HEK293 (cell line): Measurements from ENCODE around the gene CHN2.
A peak's percentile ranks its signal among the peaks of the same experiment; 100 is the strongest.

Source experiments
- CTCF ChIA-PET: fragments of 350-600 bp; formaldehyde crosslinking; extraction: SDS; loops from one replicate; lab custom pipeline; 2021; ENCODE audit warnings: antibody characterized with exemption; lab: Yijun Ruan, JAX
- POLR2A ChIA-PET: fragments of 300-600 bp; formaldehyde crosslinking; extraction: SDS; loops from one replicate; lab custom pipeline; 2020; ENCODE audit warnings: antibody characterized with exemption, inconsistent platforms; lab: Yijun Ruan, JAX
- H3K27ac ChIP-seq: fragments of 200-500 bp; sonication (Bioruptor generic); 2 replicates; pipeline ENCODE4 v1.5.1; 2014; ENCODE audit warnings: low read depth, low read length, control low read depth, inconsistent platforms; ENCODE audit errors: extremely low read depth
- H3K36me3 ChIP-seq, 2 experiments: fragments of 200-500 bp in 1 of 2; sonication (Bioruptor generic) in 1 of 2; 1 replicate in 1 of 2; 2 replicates in 1 of 2; pipeline ENCODE4 v1.5.1; 2014 to 2017; ENCODE audit warnings: inconsistent platforms in 2 of 2, low read length in 2 of 2; ENCODE audit not compliant: control insufficient read depth in 2 of 2, insufficient read depth in 1 of 2
- H3K4me1 ChIP-seq: fragments of 200-500 bp; sonication (Bioruptor generic); 2 replicates; pipeline ENCODE4 v1.5.1; 2014; ENCODE audit warnings: mild to moderate bottlenecking, low read length, inconsistent platforms; ENCODE audit not compliant: control insufficient read depth, insufficient read depth
- H3K4me3 ChIP-seq: 2 replicates; pipeline ENCODE4 v1.5.1; 2011; ENCODE audit warnings: low read depth, mild to moderate bottlenecking, control low read depth, low read length, moderate library complexity
- H3K9me3 ChIP-seq: fragments of 200-500 bp; sonication (Bioruptor generic); 2 replicates; pipeline ENCODE4 v1.5.1; 2014; ENCODE audit warnings: low read depth, low read length, inconsistent platforms; ENCODE audit not compliant: control insufficient read depth, insufficient read depth
- GLIS1 ChIP-seq: fragments of 450-650 bp; formaldehyde crosslinking; IDR thresholded peaks from 2 replicates; pipeline ENCODE4 v1.5.1; 2016; ENCODE audit warnings: missing biosample characterization, missing genetic modification characterization
- GLIS2 ChIP-seq: fragments of 450-650 bp; formaldehyde crosslinking; IDR thresholded peaks from 2 replicates; pipeline ENCODE4 v1.5.1; 2016; ENCODE audit warnings: missing biosample characterization, missing genetic modification characterization
- KLF1 ChIP-seq: fragments of 450-650 bp; formaldehyde crosslinking; IDR thresholded peaks from 2 replicates; pipeline ENCODE4 v1.5.1; 2016; ENCODE audit warnings: missing biosample characterization, missing genetic modification characterization
- KLF16 ChIP-seq: fragments of 450-650 bp; formaldehyde crosslinking; IDR thresholded peaks from 2 replicates; pipeline ENCODE4 v1.5.1; 2017; ENCODE audit warnings: missing biosample characterization, missing genetic modification characterization
- OSR2 ChIP-seq: fragments of 450-650 bp; formaldehyde crosslinking; IDR thresholded peaks from 2 replicates; pipeline ENCODE4 v1.5.1; 2016; ENCODE audit warnings: missing biosample characterization, missing genetic modification characterization
- PRDM4 ChIP-seq: fragments of 450-650 bp; formaldehyde crosslinking; IDR thresholded peaks from 2 replicates; pipeline ENCODE4 v1.5.1; 2017; ENCODE audit warnings: missing biosample characterization, missing genetic modification characterization
- PRDM6 ChIP-seq: fragments of 450-650 bp; formaldehyde crosslinking; IDR thresholded peaks from 2 replicates; pipeline ENCODE4 v1.5.1; 2017; ENCODE audit warnings: missing biosample characterization, missing genetic modification characterization
- SCRT2 ChIP-seq: fragments of 450-650 bp; formaldehyde crosslinking; IDR thresholded peaks from 2 replicates; pipeline ENCODE4 v1.5.1; 2016; ENCODE audit warnings: missing biosample characterization, missing genetic modification characterization
- TRIM28 ChIP-seq: IDR thresholded peaks from 2 replicates; pipeline ENCODE4 v1.6.1; 2011; ENCODE audit warnings: low read length, control low read depth, borderline replicate concordance
- ZNF146 ChIP-seq: fragments of 450-650 bp; formaldehyde crosslinking; IDR thresholded peaks from 2 replicates; pipeline ENCODE4 v1.5.1; 2016; ENCODE audit warnings: missing biosample characterization, missing genetic modification characterization
- ZNF174 ChIP-seq: fragments of 450-650 bp; formaldehyde crosslinking; IDR thresholded peaks from 2 replicates; pipeline ENCODE4 v1.5.0; 2017; ENCODE audit warnings: missing biosample characterization, mild to moderate bottlenecking, missing genetic modification characterization
- ZNF175 ChIP-seq: fragments of 450-650 bp; formaldehyde crosslinking; IDR thresholded peaks from 2 replicates; pipeline ENCODE4 v1.5.1; 2016; ENCODE audit warnings: missing biosample characterization, missing genetic modification characterization
- ZNF23 ChIP-seq: fragments of 450-650 bp; formaldehyde crosslinking; IDR thresholded peaks from 2 replicates; pipeline ENCODE4 v1.5.1; 2016; ENCODE audit warnings: missing biosample characterization, missing genetic modification characterization, borderline replicate concordance
- ZNF311 ChIP-seq: fragments of 450-650 bp; formaldehyde crosslinking; IDR thresholded peaks from 2 replicates; pipeline ENCODE4 v1.5.1; 2017; ENCODE audit warnings: missing biosample characterization, missing genetic modification characterization, borderline replicate concordance
- ZNF324 ChIP-seq: fragments of 450-650 bp; formaldehyde crosslinking; IDR thresholded peaks from 2 replicates; pipeline ENCODE4 v1.5.1; 2016; ENCODE audit warnings: missing biosample characterization, missing genetic modification characterization
- ZNF366 ChIP-seq: fragments of 450-650 bp; formaldehyde crosslinking; conservative IDR thresholded peaks from 2 replicates; pipeline ENCODE4 v1.5.1; 2016; ENCODE audit warnings: missing biosample characterization, missing genetic modification characterization
- ZNF394 ChIP-seq: fragments of 450-650 bp; formaldehyde crosslinking; IDR thresholded peaks from 2 replicates; pipeline ENCODE4 v1.5.1; 2016; ENCODE audit warnings: missing biosample characterization, missing genetic modification characterization, mild to moderate bottlenecking, moderate library complexity, borderline replicate concordance
- ZNF549 ChIP-seq: fragments of 450-650 bp; IDR thresholded peaks from 2 replicates; pipeline ENCODE4 v1.5.1; 2018; ENCODE audit warnings: missing biosample characterization, missing genetic modification characterization, mild to moderate bottlenecking, inconsistent platforms, moderate library complexity
- ZNF621 ChIP-seq: fragments of 450-650 bp; formaldehyde crosslinking; IDR thresholded peaks from 2 replicates; pipeline ENCODE4 v1.5.1; 2017; ENCODE audit warnings: missing biosample characterization, missing genetic modification characterization
- ZNF777 ChIP-seq: fragments of 450-650 bp; formaldehyde crosslinking; IDR thresholded peaks from 2 replicates; pipeline ENCODE4 v1.5.1; 2017; ENCODE audit warnings: missing biosample characterization, missing genetic modification characterization, borderline replicate concordance
- ZSCAN16 ChIP-seq: fragments of 450-650 bp; formaldehyde crosslinking; IDR thresholded peaks from 2 replicates; pipeline ENCODE4 v1.5.1; 2016; ENCODE audit warnings: missing biosample characterization, missing genetic modification characterization
- TF ChIP-seq, protein P1 (sequence below): fragments of 450-650 bp; formaldehyde crosslinking; IDR thresholded peaks from 2 replicates; pipeline ENCODE4 v1.5.1; 2016; ENCODE audit warnings: missing biosample characterization, missing genetic modification characterization

The CHN2 gene

DNA sequence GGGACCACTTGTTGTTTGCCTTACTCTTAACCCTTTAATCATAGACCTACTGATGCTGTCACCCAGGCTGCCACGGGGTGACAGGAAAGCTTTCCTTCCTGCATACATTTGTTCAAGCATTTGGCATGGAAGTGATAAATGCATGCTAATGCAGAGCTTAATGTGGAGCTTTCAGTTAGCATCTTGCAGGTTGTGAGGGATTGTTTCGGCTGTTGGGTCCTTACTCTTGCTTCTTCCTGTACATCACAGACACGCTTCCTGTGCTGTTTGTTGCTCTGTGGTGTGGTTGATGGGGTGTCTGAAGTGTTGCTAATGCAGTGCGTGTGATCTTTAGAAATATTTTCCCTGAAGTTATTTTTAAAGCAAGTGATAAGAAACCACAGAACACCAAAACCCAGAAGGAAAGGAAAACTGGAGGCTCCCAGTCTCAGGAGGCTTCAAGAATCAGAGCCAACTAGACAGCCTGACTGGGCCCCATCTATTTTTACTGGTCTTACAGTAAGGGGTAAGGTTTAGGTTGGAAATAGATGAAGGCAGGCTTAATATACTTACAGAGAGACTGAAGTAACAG, 143.1 kb downstream of the CHN2 start:
- no peaks in the 10 kb centered on the region for H3K9me3 ChIP-seq
- no peaks in the 10 kb centered on the region for H3K36me3 ChIP-seq
- H3K4me1 ChIP-seq: peaks cover 9% of the 10 kb centered on the region; the same call in 1 of the 2 replicates
- no peak overlapping the region for H3K27ac ChIP-seq
- TF ChIP-seq ZNF174: no peak
- 0 out of 2 replicates have a peak, but pooled peaks have one; percentile 11 for TF ChIP-seq SCRT2 (tag by site-specific recombination)
- ChIA-PET CTCF (interaction anchor here (1.3 kb wide), 1 partner anchor 41 kb away, joined by 3 read pairs; no protein-coding TSS in a partner anchor), POLR2A (no interaction called here)
- no peak overlapping the region for H3K4me3 ChIP-seq

DNA sequence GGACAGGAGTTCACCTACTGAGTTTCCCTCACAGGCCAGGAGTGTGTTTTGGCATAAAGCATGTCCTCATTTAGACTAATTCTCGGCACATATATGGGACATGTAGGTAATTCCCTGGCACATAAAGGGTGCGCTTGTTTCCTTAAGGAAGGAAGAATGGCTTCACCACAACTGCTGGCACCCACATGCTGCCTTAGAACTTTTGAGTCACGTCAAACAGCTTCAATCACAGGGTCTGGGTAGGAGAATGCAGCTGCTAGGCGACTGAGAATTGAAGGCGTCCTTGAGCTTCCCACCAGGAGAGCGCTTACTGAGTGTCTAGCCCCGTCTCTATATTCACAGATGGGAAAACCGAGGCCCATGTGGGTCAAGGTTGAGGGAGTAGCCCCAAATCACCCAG, 146.1 kb downstream of the CHN2 start:
- no peak overlapping the region for H3K27ac ChIP-seq
- TF ChIP-seq ZNF23 (tag by site-specific recombination) (no peak), ZNF175 (tag by site-specific recombination) (no peak), ZNF146 (tag by site-specific recombination) (no peak), GLIS1 (tag by site-specific recombination) (no peak), ZNF394 (tag by site-specific recombination) (no peak), GLIS2 (no peak), ZSCAN16 (no peak), ZNF311 (no peak), ZNF366 (tag by site-specific recombination) (no peak), ZNF621 (no peak), PRDM6 (tag by site-specific recombination) (no peak), ZNF777 (tag by site-specific recombination) (no peak), KLF1 (tag by site-specific recombination) (no peak), ZNF324 (tag by site-specific recombination) (no peak), OSR2 (tag by site-specific recombination) (no peak), KLF16 (no peak), ZNF549 (no peak), TRIM28 (no peak), PRDM4 (tag by site-specific recombination) (no peak)
- TF ChIP-seq, protein P1, sequence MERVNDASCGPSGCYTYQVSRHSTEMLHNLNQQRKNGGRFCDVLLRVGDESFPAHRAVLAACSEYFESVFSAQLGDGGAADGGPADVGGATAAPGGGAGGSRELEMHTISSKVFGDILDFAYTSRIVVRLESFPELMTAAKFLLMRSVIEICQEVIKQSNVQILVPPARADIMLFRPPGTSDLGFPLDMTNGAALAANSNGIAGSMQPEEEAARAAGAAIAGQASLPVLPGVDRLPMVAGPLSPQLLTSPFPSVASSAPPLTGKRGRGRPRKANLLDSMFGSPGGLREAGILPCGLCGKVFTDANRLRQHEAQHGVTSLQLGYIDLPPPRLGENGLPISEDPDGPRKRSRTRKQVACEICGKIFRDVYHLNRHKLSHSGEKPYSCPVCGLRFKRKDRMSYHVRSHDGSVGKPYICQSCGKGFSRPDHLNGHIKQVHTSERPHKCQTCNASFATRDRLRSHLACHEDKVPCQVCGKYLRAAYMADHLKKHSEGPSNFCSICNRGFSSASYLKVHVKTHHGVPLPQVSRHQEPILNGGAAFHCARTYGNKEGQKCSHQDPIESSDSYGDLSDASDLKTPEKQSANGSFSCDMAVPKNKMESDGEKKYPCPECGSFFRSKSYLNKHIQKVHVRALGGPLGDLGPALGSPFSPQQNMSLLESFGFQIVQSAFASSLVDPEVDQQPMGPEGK (tag by site-specific recombination): no peak
- TF ChIP-seq, all 188 proteins: peak for 0
- Histone ChIP-seq H3K36me3 (no peaks in the 10 kb centered on the region), H3K4me1 (peaks cover 9% of the 10 kb centered on the region; the same call in 1 of the 2 replicates), H3K4me3 (no peak overlapping the region), H3K9me3 (no peaks in the 10 kb centered on the region)
- POLR2A ChIA-PET: no interaction called here
- CTCF ChIA-PET: interaction anchor here (0.9 kb wide), 1 partner anchor 139 kb away, joined by 3 read pairs; no protein-coding TSS in a partner anchor
